ENCODE results near the gene ETS2.

DNA sequence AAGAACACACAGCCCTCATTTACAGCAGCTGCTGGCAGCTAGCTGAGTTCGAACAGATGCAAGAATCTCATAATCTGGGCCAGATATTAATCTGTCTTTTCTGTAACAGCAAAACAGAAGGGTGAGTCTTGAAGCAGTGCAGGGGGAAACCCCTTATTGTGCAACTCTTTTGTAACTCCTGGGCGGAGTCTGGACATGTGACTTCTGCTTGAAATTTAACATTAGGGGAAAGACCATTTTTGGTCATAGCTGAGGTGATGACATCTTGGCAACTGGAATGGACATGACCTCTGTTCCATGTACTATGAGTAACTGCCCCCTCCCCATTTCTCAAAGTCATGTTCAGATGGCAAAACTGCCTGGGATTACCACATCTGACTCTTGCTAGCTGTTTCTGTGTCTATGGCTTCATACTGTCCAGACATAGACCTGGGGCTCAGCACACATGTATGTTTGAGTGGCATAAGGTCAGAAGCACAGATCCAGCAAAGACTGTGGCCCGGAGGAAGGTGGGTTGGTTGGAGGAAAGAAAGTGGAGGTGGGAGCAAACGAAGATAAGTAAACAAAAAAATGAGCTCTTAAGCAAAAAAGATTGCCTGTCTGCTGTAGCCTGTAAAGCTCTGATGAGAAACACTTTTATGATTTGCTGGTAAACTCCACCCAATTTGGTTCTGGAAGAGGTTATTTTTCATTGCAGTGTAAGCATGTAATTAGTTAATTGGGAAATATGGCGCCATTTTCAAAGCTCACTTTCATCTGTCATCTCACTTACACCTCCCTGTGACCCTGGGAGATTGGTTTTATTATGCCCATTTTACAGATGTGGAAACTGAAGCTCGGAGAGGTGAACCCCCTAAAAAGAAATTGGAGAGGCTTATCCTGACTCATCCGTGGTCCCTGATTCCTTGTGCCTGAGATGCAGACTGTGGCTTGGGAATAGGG is 26.1 kb downstream of the ETS2 start:
- TF ChIP-seq, protein P1, sequence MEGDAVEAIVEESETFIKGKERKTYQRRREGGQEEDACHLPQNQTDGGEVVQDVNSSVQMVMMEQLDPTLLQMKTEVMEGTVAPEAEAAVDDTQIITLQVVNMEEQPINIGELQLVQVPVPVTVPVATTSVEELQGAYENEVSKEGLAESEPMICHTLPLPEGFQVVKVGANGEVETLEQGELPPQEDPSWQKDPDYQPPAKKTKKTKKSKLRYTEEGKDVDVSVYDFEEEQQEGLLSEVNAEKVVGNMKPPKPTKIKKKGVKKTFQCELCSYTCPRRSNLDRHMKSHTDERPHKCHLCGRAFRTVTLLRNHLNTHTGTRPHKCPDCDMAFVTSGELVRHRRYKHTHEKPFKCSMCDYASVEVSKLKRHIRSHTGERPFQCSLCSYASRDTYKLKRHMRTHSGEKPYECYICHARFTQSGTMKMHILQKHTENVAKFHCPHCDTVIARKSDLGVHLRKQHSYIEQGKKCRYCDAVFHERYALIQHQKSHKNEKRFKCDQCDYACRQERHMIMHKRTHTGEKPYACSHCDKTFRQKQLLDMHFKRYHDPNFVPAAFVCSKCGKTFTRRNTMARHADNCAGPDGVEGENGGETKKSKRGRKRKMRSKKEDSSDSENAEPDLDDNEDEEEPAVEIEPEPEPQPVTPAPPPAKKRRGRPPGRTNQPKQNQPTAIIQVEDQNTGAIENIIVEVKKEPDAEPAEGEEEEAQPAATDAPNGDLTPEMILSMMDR (IDR thresholded peaks at IDR 0.05; ENCODE audit: low read depth, low read length), result no peak
- TF ChIP-seq EZH2phosphoT487 (IDR thresholded peaks at IDR 0.05; ENCODE audit: low read depth), result no peak
